Glutamatergic neuron (in vitro differentiated cells): ENCODE results near the gene KDM2B. TPM values are rescaled to one million over a fixed set of nuclear protein-coding genes. Genes with fewer than 3 reads are reported as not detected.

Source experiments
- DNase-seq: peaks from one replicate; pipeline ENCODE4 v3.0.0; 2022
- H3K27ac Mint-ChIP-seq: one replicate; pipeline ENCODE4 v1.8.0; 2020; ENCODE audit warnings: mild to moderate bottlenecking, mixed read lengths, inconsistent platforms; ENCODE audit not compliant: unreplicated experiment
- H3K27me3 Mint-ChIP-seq: one replicate; pipeline ENCODE4 v1.8.0; 2020; ENCODE audit warnings: mild to moderate bottlenecking, moderate library complexity, mixed read lengths, inconsistent platforms; ENCODE audit not compliant: unreplicated experiment
- H3K36me3 Mint-ChIP-seq: one replicate; pipeline ENCODE4 v1.8.0; 2020; ENCODE audit warnings: mild to moderate bottlenecking, mixed read lengths, inconsistent platforms; ENCODE audit not compliant: unreplicated experiment
- H3K4me1 Mint-ChIP-seq: one replicate; pipeline ENCODE4 v1.8.0; 2020; ENCODE audit warnings: mild to moderate bottlenecking, low read depth, mixed read lengths, inconsistent platforms; ENCODE audit not compliant: unreplicated experiment
- H3K4me3 Mint-ChIP-seq: one replicate; pipeline ENCODE4 v1.8.0; 2020; ENCODE audit warnings: mild to moderate bottlenecking, mixed read lengths, inconsistent platforms; ENCODE audit not compliant: unreplicated experiment
- H3K9me3 Mint-ChIP-seq: one replicate; pipeline ENCODE4 v1.8.0; 2020; ENCODE audit warnings: mild to moderate bottlenecking, moderate library complexity, mixed read lengths, inconsistent platforms; ENCODE audit not compliant: unreplicated experiment
- total RNA-seq: library from RNA; stranded (reverse); fragmentation: NEBNext Ultra II Directional; extraction: Animal tissue kit (Norgen Biotek cat#: 25700); gene quantifications from one replicate; pipeline ENCODE4 v1.2.1, GENCODE V29; 2021; ENCODE audit not compliant: unreplicated experiment
- TF ChIP-seq, protein P1 (sequence below): fragments of 200-600 bp; sonication (generic); IDR thresholded peaks from one replicate; pipeline ENCODE4 v1.5.0; 2021; ENCODE audit not compliant: partially characterized antibody, unreplicated experiment

KDM2B gene
- total RNA-seq, 1 donor from 2014 or later = 64.3 TPM

GRCh38 chr12:121424624-121424975 lies 156.2 kb downstream of the KDM2B start:
- TF ChIP-seq, protein P1, sequence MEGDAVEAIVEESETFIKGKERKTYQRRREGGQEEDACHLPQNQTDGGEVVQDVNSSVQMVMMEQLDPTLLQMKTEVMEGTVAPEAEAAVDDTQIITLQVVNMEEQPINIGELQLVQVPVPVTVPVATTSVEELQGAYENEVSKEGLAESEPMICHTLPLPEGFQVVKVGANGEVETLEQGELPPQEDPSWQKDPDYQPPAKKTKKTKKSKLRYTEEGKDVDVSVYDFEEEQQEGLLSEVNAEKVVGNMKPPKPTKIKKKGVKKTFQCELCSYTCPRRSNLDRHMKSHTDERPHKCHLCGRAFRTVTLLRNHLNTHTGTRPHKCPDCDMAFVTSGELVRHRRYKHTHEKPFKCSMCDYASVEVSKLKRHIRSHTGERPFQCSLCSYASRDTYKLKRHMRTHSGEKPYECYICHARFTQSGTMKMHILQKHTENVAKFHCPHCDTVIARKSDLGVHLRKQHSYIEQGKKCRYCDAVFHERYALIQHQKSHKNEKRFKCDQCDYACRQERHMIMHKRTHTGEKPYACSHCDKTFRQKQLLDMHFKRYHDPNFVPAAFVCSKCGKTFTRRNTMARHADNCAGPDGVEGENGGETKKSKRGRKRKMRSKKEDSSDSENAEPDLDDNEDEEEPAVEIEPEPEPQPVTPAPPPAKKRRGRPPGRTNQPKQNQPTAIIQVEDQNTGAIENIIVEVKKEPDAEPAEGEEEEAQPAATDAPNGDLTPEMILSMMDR = no peak
- no peak for DNase-seq
- H3K4me1 Mint-ChIP-seq = no peaks in the 10 kb centered on the region
- H3K9me3 Mint-ChIP-seq = no peaks in the 10 kb centered on the region
- no peaks in the 10 kb centered on the region for H3K27me3 Mint-ChIP-seq
- no peak overlapping the region for H3K4me3 Mint-ChIP-seq
- peaks cover 5% of the 10 kb centered on the region for H3K36me3 Mint-ChIP-seq
- no peak overlapping the region for H3K27ac Mint-ChIP-seq

- DNase-seq = no peak
- TF ChIP-seq, protein P1 = no peak
- no peak overlapping the region for H3K27ac Mint-ChIP-seq
- H3K36me3 Mint-ChIP-seq = peaks cover 5% of the 10 kb centered on the region
- H3K4me1 Mint-ChIP-seq = no peaks in the 10 kb centered on the region
- no peaks in the 10 kb centered on the region for H3K27me3 Mint-ChIP-seq
- no peaks in the 10 kb centered on the region for H3K9me3 Mint-ChIP-seq
- H3K4me3 Mint-ChIP-seq = no peak overlapping the region
Observed at GRCh38 chr12:121423682-121424623, 156.9 kb downstream of the KDM2B start.

DNA sequence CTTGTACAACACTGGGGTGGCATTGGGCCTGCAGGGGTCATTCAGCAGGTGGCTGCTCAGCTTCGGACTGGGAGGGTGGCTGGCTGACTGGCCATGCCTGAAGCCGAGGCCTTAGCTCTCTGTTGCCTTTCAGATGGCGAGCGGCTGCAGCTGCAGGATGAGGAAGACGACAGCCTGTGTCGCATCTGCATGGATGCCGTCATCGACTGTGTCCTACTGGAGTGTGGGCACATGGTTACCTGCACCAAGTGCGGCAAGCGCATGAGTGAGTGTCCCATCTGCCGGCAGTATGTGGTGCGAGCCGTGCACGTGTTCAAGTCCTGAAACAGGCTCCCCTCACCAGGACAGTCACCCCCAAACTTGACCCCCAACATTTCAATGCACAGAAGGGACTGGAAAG lies 157.6 kb downstream of the KDM2B start:
- H3K27me3 Mint-ChIP-seq = no peaks in the 10 kb centered on the region
- no peak for DNase-seq
- H3K4me1 Mint-ChIP-seq = no peaks in the 10 kb centered on the region
- no peaks in the 10 kb centered on the region for H3K9me3 Mint-ChIP-seq
- TF ChIP-seq, protein P1 = no peak
- no peak overlapping the region for H3K27ac Mint-ChIP-seq
- H3K36me3 Mint-ChIP-seq = peaks cover 5% of the 10 kb centered on the region
- no peak overlapping the region for H3K4me3 Mint-ChIP-seq

- Mint-ChIP-seq H3K36me3 (peaks cover 5% of the 10 kb centered on the region), H3K4me3 (no peak overlapping the region), H3K4me1 (no peaks in the 10 kb centered on the region), H3K27me3 (no peaks in the 10 kb centered on the region), H3K27ac (no peak overlapping the region), H3K9me3 (no peaks in the 10 kb centered on the region)
- TF ChIP-seq, protein P1 = no peak
- no peak for DNase-seq
Observed at GRCh38 chr12:121420109-121420508, 160.7 kb downstream of the KDM2B start.

- Mint-ChIP-seq H3K27ac (no peak overlapping the region), H3K36me3 (no peaks in the 10 kb centered on the region), H3K27me3 (no peaks in the 10 kb centered on the region)
Observed at GRCh38 chr12:121417847-121418246, 163.0 kb downstream of the KDM2B start.

More at GRCh38 chr12:121417847-121418246, 163.0 kb downstream of the KDM2B start:
- no peak for DNase-seq
- Mint-ChIP-seq H3K4me1 (no peaks in the 10 kb centered on the region), H3K4me3 (no peak overlapping the region), H3K9me3 (no peaks in the 10 kb centered on the region)
- TF ChIP-seq, protein P1 = no peak
